B cell (primary cell): ENCODE measurements around the gene CHKB.

ENCODE experiments used
- EZH2 ChIP-seq: IDR thresholded peaks from 2 replicates; pipeline ENCODE4 v1.6.1; 2012; ENCODE audit warnings: borderline replicate concordance, low read depth, mild to moderate bottlenecking, moderate library complexity, low read length; ENCODE audit not compliant: insufficient read depth, poor library complexity, severe bottlenecking
- TF ChIP-seq, protein P1 (sequence below): fragments of 200-600 bp; IDR thresholded peaks from one replicate; pipeline ENCODE4 v1.8.0; 2022; ENCODE audit warnings: antibody characterized with exemption, mild to moderate bottlenecking

DNA sequence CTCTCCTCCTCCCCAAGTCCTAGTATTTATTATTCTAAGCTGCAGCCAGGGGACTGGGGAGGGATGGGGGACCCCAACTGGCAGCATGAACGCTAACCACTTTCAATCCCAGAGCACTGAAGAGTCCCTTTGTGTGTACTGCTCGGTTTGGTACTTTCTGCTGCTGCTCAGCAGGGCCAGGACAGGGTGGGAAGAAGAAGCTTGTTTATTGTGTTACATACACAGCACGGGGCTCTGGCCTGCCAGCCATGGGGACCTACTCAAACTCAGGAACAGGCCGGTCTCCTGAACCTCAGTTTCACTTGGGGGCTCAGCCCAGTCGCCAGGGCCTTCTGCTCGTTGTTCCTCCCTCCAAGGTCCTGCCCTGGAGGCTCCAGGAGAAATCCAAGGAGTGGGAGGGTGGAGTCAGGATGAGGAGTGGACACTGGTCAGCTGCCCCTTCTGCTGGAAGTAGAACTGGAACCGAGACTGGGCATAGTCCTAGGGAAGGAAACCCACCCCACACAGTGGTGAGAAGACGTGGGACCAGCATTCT is 3.8 kb downstream of the CHKB start:
- TF ChIP-seq, protein P1, sequence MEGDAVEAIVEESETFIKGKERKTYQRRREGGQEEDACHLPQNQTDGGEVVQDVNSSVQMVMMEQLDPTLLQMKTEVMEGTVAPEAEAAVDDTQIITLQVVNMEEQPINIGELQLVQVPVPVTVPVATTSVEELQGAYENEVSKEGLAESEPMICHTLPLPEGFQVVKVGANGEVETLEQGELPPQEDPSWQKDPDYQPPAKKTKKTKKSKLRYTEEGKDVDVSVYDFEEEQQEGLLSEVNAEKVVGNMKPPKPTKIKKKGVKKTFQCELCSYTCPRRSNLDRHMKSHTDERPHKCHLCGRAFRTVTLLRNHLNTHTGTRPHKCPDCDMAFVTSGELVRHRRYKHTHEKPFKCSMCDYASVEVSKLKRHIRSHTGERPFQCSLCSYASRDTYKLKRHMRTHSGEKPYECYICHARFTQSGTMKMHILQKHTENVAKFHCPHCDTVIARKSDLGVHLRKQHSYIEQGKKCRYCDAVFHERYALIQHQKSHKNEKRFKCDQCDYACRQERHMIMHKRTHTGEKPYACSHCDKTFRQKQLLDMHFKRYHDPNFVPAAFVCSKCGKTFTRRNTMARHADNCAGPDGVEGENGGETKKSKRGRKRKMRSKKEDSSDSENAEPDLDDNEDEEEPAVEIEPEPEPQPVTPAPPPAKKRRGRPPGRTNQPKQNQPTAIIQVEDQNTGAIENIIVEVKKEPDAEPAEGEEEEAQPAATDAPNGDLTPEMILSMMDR: no peak
- no peak for TF ChIP-seq EZH2
